Measurements from ENCODE around the gene CCNF. TPM values are rescaled to one million over a fixed set of nuclear protein-coding genes. Genes with fewer than 3 reads are reported as not detected.

CCNF gene
- total and polyA plus RNA-seq, 12 donors: 0.71 to 5.4 (median 2.2) TPM

- Histone ChIP-seq H3K36me3 (replicated peaks in 1 of 2) (no peaks in the 10 kb centered on the region), H3K9me3 (replicated peaks in 1 of 3) (no peaks in the 10 kb centered on the region), H3K4me3 (peak overlapping the region in 3 of 4 donors; percentile 27 to 88 (median 32)), H3K27me3 (peaks cover 17% of the 10 kb centered on the region), H3K27ac (peak overlapping the region in 1 of 5 donors; percentile 92), H3K4me1 (replicated peaks in 1 of 2) (peaks cover 23 to 49% of the 10 kb centered on the region in 2 donors)
- intact Hi-C loops (cut with DNase I): no loop called here
- no peak for DNase-seq
- TF ChIP-seq, protein P1, sequence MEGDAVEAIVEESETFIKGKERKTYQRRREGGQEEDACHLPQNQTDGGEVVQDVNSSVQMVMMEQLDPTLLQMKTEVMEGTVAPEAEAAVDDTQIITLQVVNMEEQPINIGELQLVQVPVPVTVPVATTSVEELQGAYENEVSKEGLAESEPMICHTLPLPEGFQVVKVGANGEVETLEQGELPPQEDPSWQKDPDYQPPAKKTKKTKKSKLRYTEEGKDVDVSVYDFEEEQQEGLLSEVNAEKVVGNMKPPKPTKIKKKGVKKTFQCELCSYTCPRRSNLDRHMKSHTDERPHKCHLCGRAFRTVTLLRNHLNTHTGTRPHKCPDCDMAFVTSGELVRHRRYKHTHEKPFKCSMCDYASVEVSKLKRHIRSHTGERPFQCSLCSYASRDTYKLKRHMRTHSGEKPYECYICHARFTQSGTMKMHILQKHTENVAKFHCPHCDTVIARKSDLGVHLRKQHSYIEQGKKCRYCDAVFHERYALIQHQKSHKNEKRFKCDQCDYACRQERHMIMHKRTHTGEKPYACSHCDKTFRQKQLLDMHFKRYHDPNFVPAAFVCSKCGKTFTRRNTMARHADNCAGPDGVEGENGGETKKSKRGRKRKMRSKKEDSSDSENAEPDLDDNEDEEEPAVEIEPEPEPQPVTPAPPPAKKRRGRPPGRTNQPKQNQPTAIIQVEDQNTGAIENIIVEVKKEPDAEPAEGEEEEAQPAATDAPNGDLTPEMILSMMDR (IDR thresholded peaks at IDR 0.05): no peak
- TF ChIP-seq POLR2A (IDR thresholded peaks at IDR 0.05): no peak
- 12 to 42% (median 22%) methylated on average over 13 to 55 of the region's 55 CpGs for WGBS, 4 donors
These were observed 46.4 kb downstream of the CCNF start for GRCh38 chr16:2475413-2476344.

DNA sequence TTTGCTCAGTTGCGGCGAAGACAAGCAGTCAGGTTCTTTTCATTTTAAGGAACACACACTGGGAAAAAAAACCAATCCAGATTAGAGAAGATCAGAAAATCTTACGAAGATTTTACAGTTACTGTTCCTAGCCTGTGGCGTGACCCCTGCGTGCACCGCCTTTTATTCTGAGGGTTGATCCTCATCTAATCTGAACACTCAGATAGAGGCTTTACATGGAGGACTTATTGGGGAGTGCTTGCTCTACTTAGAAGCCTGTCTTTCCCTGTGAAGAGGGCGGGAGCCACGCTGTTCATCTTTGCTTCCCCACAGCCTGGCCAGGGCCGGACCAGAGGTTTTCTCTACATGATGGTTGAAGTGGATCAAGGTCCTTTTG, 47.1 kb downstream of the CCNF start:
- Histone ChIP-seq H3K4me3 (no peak overlapping the region), H3K27me3 (peaks cover 15% of the 10 kb centered on the region), H3K9me3 (replicated peaks in 1 of 3) (no peaks in the 10 kb centered on the region), H3K4me1 (replicated peaks in 1 of 2) (peaks cover 18 to 42% of the 10 kb centered on the region in 2 donors), H3K36me3 (replicated peaks in 1 of 2) (no peaks in the 10 kb centered on the region), H3K27ac (no peak overlapping the region)
- no peak for DNase-seq
- 88 to 90% (median 90%) methylated on average over 9 of the region's 9 CpGs for WGBS, 4 donors
- TF ChIP-seq, protein P1 (IDR thresholded peaks at IDR 0.05): no peak
- TF ChIP-seq POLR2A (IDR thresholded peaks at IDR 0.05): no peak
- intact Hi-C loops (cut with DNase I): no loop called here

DNA sequence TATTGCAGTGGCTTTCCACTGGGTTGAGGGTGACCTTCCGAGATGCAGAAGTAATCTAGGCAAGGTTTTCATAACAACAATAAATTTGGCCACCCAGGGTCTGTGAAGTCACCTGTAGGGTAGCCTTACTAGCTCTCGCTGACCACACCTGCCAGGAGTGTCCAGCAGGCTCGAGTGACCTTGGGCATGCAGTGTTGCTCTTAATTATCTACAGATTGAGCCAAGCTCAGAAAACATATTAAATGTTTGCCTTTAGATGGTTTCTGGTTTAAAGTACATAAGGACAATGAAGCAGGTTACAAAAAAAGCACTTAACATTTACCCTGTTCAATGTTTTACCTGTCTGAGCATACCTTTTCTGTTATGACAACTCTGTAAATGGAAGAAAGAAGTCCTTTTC, 47.5 kb downstream of the CCNF start:
- DNase-seq: no peak
- Histone ChIP-seq H3K27me3 (peaks cover 11% of the 10 kb centered on the region), H3K27ac (no peak overlapping the region), H3K36me3 (replicated peaks in 1 of 2) (no peaks in the 10 kb centered on the region), H3K9me3 (replicated peaks in 1 of 3) (no peaks in the 10 kb centered on the region), H3K4me1 (replicated peaks in 1 of 2) (peaks cover 14 to 38% of the 10 kb centered on the region in 2 donors), H3K4me3 (no peak overlapping the region)
- intact Hi-C loops (cut with DNase I): no loop called here
- TF ChIP-seq POLR2A (IDR thresholded peaks at IDR 0.05): no peak
- TF ChIP-seq, protein P1 (IDR thresholded peaks at IDR 0.05): no peak
- 70 to 83% (median 76%) methylated on average over 3 of the region's 3 CpGs for WGBS, 4 donors

- DNase-seq: no peak
- intact Hi-C loops (cut with DNase I): no loop called here
- no peak overlapping the region for H3K4me3 ChIP-seq
- peaks cover 6% of the 10 kb centered on the region for H3K27me3 ChIP-seq
- peaks cover 12 to 33% of the 10 kb centered on the region in 2 donors for H3K4me1 ChIP-seq (replicated peaks in 1 of 2)
- 95 to 100% (median 98%) methylated on average over 3 of the region's 3 CpGs for WGBS, 4 donors
- H3K9me3 ChIP-seq (replicated peaks in 1 of 3): no peaks in the 10 kb centered on the region
- H3K27ac ChIP-seq: no peak overlapping the region
- no peaks in the 10 kb centered on the region for H3K36me3 ChIP-seq (replicated peaks in 1 of 2)
- no peak for TF ChIP-seq POLR2A (IDR thresholded peaks at IDR 0.05)
- TF ChIP-seq, protein P1 (IDR thresholded peaks at IDR 0.05): no peak
These were observed 48.1 kb downstream of the CCNF start for GRCh38 chr16:2477327-2477726.
